Neutrophil (primary cell): ENCODE measurements around the gene PPFIBP2.

Experiments
- H3K27ac ChIP-seq: fragments of 200-600 bp; sonication (generic); 2 replicates; pipeline ENCODE4 v1.5.1; 2016; ENCODE audit warnings: mild to moderate bottlenecking, moderate library complexity
- H3K27me3 ChIP-seq: fragments of 200-600 bp; sonication (generic); 2 replicates; pipeline ENCODE4 v1.6.0; 2016; ENCODE audit warnings: mild to moderate bottlenecking
- H3K36me3 ChIP-seq: fragments of 200-600 bp; sonication (generic); 2 replicates; pipeline ENCODE4 v1.5.1; 2017
- H3K4me1 ChIP-seq, 2 experiments: fragments of 200-600 bp in 1 of 2; sonication (generic) in 1 of 2; 1 replicate in 1 of 2; 2 replicates in 1 of 2; pipeline versions ENCODE4 v1.5.1 to v1.6.1; 2013 to 2016; ENCODE audit warnings: low read depth in 1 of 2, low read length in 1 of 2, mild to moderate bottlenecking in 1 of 2, moderate library complexity in 1 of 2; ENCODE audit not compliant: control insufficient read depth in 1 of 2, insufficient read depth in 1 of 2
- H3K4me3 ChIP-seq, 2 experiments: fragments of 200-600 bp in 1 of 2; sonication (generic) in 1 of 2; 1 replicate in 1 of 2; 2 replicates in 1 of 2; pipeline ENCODE4 v1.5.1; 2013 to 2016; ENCODE audit warnings: low read depth in 1 of 2, low read length in 1 of 2, mild to moderate bottlenecking in 1 of 2, moderate library complexity in 1 of 2
- H3K9me3 ChIP-seq: fragments of 200-600 bp; sonication (generic); 2 replicates; pipeline ENCODE4 v1.5.1; 2016
- CTCF ChIP-seq: fragments of 200-600 bp; sonication (generic); IDR thresholded peaks from 2 replicates; pipeline ENCODE4 v1.5.1; 2016; ENCODE audit warnings: antibody characterized with exemption

PPFIBP2 gene

GRCh38 chr11:7492253-7492652 lies 21.5 kb upstream of the PPFIBP2 start:
- TF ChIP-seq CTCF = no peak

GRCh38 chr11:7493670-7494069 lies 20.1 kb upstream of the PPFIBP2 start:
- peaks cover 0 to 31% of the 10 kb centered on the region in 2 experiments for H3K4me1 ChIP-seq

More at GRCh38 chr11:7492253-7492652, 21.5 kb upstream of the PPFIBP2 start:
- Histone ChIP-seq H3K36me3 (no peaks in the 10 kb centered on the region), H3K4me1 (peaks cover 0 to 23% of the 10 kb centered on the region in 2 experiments), H3K4me3 (no peak overlapping the region), H3K27me3 (no peaks in the 10 kb centered on the region), H3K27ac (no peak overlapping the region), H3K9me3 (no peaks in the 10 kb centered on the region)

GRCh38 chr11:7494086-7494745 lies 19.6 kb upstream of the PPFIBP2 start:
- TF ChIP-seq CTCF = no peak
- no peaks in the 10 kb centered on the region for H3K36me3 ChIP-seq
- peaks cover 0 to 31% of the 10 kb centered on the region in 2 experiments for H3K4me1 ChIP-seq
- no peak overlapping the region for H3K4me3 ChIP-seq
- H3K27ac ChIP-seq = no peak overlapping the region
- no peaks in the 10 kb centered on the region for H3K27me3 ChIP-seq
- no peaks in the 10 kb centered on the region for H3K9me3 ChIP-seq

More at GRCh38 chr11:7493670-7494069, 20.1 kb upstream of the PPFIBP2 start:
- Histone ChIP-seq H3K9me3 (no peaks in the 10 kb centered on the region), H3K27ac (no peak overlapping the region), H3K4me3 (no peak overlapping the region), H3K36me3 (no peaks in the 10 kb centered on the region), H3K27me3 (no peaks in the 10 kb centered on the region)
- no peak for TF ChIP-seq CTCF

- H3K9me3 ChIP-seq = no peaks in the 10 kb centered on the region
- peak overlapping the region; percentile 61 for H3K27ac ChIP-seq
- H3K27me3 ChIP-seq = no peaks in the 10 kb centered on the region
- no peaks in the 10 kb centered on the region for H3K36me3 ChIP-seq
- no peak overlapping the region for H3K4me3 ChIP-seq
- H3K4me1 ChIP-seq = peaks cover 0 to 31% of the 10 kb centered on the region in 2 experiments
- TF ChIP-seq CTCF = no peak
These were observed 17.8 kb upstream of the PPFIBP2 start for GRCh38 chr11:7495882-7496551.

- no peak for TF ChIP-seq CTCF
- no peaks in the 10 kb centered on the region for H3K27me3 ChIP-seq
- H3K36me3 ChIP-seq = no peaks in the 10 kb centered on the region
- H3K9me3 ChIP-seq = no peaks in the 10 kb centered on the region
- no peak overlapping the region for H3K4me3 ChIP-seq
- no peak overlapping the region for H3K27ac ChIP-seq
- H3K4me1 ChIP-seq = peaks cover 0 to 31% of the 10 kb centered on the region in 2 experiments
These were observed 15.6 kb upstream of the PPFIBP2 start for GRCh38 chr11:7498193-7498592.
